Psoas muscle (tissue), 8 donors: Measurements from ENCODE around the gene TMEM182. TPM values are rescaled to one million over a fixed set of nuclear protein-coding genes. Genes with fewer than 3 reads are reported as not detected.
A peak's percentile ranks its signal among the peaks of the same experiment; 100 is the strongest.

ENCODE experiments used
- ATAC-seq, 4 donors: fragments of 200-7000 bp; cut with Tn5 transposase; one replicate each; pipeline ENCODE4 v1.9.1; 2020; ENCODE audit warnings: moderate library complexity in 3 of 4, mild to moderate bottlenecking in 2 of 4
- DNase-seq, 2 donors: peaks; one replicate each; pipeline ENCODE4 v3.0.0-alpha.2; 2020
- H3K27ac ChIP-seq: fragments of 200-600 bp; one replicate; pipeline ENCODE4 v1.8.0; 2022
- H3K27me3 ChIP-seq, 3 donors: fragments of 200-600 bp in 1 of 3; one replicate each; pipeline versions ENCODE4 v1.6.1 to v1.8.0; 2013 to 2022; ENCODE audit warnings: low read length in 2 of 3, mild to moderate bottlenecking in 2 of 3, moderate library complexity in 1 of 3; ENCODE audit not compliant: insufficient read depth in 3 of 3
- H3K36me3 ChIP-seq, 2 donors: fragments of 200-600 bp in 1 of 2; one replicate each; pipeline versions ENCODE4 v1.6.1 to v1.8.0; 2013 to 2022; ENCODE audit warnings: low read depth in 1 of 2, mild to moderate bottlenecking in 1 of 2, moderate library complexity in 1 of 2; ENCODE audit not compliant: insufficient read depth in 1 of 2
- H3K4me1 ChIP-seq: fragments of 200-600 bp; one replicate; pipeline ENCODE4 v1.8.0; 2022
- H3K4me3 ChIP-seq: fragments of 200-600 bp; one replicate; pipeline ENCODE4 v1.8.0; 2022; ENCODE audit warnings: mild to moderate bottlenecking
- H3K9me3 ChIP-seq: fragments of 200-600 bp; one replicate; pipeline ENCODE4 v1.8.0; 2022
- CTCF ChIP-seq: fragments of 200-600 bp; IDR thresholded peaks from one replicate; pipeline ENCODE4 v1.8.0; 2022; ENCODE audit warnings: antibody characterized with exemption
- WGBS, 3 donors: extraction: QIAGEN DNeasy Blood & Tissue Kit; methylation state at CpG; one replicate each; pipeline versions ENCODE4 v1.1.6 to v1.1.7; 2013; 5-methylcytosine and 5-hydroxymethylcytosine counted together
- intact Hi-C, 2 donors: fragments of 100-400 bp; cut with DNase I; formaldehyde crosslinking; loops; one replicate each; pipeline versions ENCODE4 v1.11.0 to v1.14.2; 2022
- polyA plus RNA-seq, 3 donors: library from polyadenylated mRNA; stranded (reverse); fragments of 200-250 nt; gene quantifications; one replicate each; pipeline ENCODE4 v1.2.3, GENCODE V29; 2013
- total RNA-seq, 4 donors: library from RNA; stranded (reverse); fragmentation: NEBNext Ultra II Directional in 2 of 4; extraction: Animal tissue kit (Norgen Biotek cat#: 25700) in 2 of 4; gene quantifications; one replicate each; pipeline versions ENCODE4 v1.2.1 to v1.2.4, GENCODE V29; 2021 to 2023
- donor health status: healthy with polysubstance abuse.
- donor health status: DM: no; HTN: no; CAD: no; lungs with moderate emphysema.
- donor health status: Bipolar disorder and iron deficiency.
- donor health status: healthy.
- donor health status: DM: yes; HTN: yes; CAD: no.
- donor health status: DM: no; HTN: no; CAD: no.
- donor health status: DM: no; HTN: no; CAD: no.
- donor health status: DM: yes; HTN: yes; CAD: no.

Gene TMEM182
- total and polyA plus RNA-seq, 7 donors: 3.3 to 100 (median 25.8) TPM

DNA sequence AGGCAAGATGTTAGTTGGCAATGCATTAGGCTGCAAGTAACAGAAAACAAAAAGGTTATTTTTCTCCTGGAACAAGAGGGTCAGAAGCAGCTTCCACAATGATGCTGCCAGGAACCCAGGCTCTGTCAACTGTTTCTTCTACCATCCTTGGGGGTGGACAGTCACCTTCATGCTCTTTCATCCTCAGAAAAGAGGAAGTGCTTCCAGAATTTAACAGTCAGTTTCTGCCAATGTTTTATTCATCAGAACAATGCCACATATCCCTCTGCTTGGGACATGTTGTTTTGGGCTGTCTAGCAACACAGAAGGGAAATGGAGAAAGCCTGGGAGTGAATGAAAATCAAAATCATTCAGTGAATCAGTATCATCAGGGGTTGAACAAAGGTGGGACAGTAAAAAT, 7.1 kb downstream of the TMEM182 start:
- TF ChIP-seq CTCF: no peak
- Histone ChIP-seq H3K27me3 (no peaks in the 10 kb centered on the region), H3K4me3 (no peak overlapping the region), H3K9me3 (no peaks in the 10 kb centered on the region), H3K36me3 (peaks cover 0 to 3% of the 10 kb centered on the region in 2 donors), H3K27ac (peak overlapping the region; percentile 89), H3K4me1 (peaks cover 74% of the 10 kb centered on the region)
- ATAC-seq (no peak), DNase-seq (no peak)
- intact Hi-C loops: no loop called here

- WGBS, 3 donors: 19 to 39% (median 30%) methylated on average over 3 of the region's 3 CpGs
- peak overlapping the region; percentile 10 for H3K4me3 ChIP-seq
- peak overlapping the region; percentile 89 for H3K27ac ChIP-seq
- H3K36me3 ChIP-seq: no peaks in the 10 kb centered on the region
- TF ChIP-seq CTCF: no peak
- peaks cover 59% of the 10 kb centered on the region for H3K4me1 ChIP-seq
- no peaks in the 10 kb centered on the region for H3K9me3 ChIP-seq
- no peaks in the 10 kb centered on the region for H3K27me3 ChIP-seq
- ATAC-seq: peak; percentile 66 to 90 (median 87)
- intact Hi-C loops: no loop called here
- no peak for DNase-seq
Measured at GRCh38 chr2:102770506-102770905, 8.7 kb downstream of the TMEM182 start.

GRCh38 chr2:102771114-102771513, 9.3 kb downstream of the TMEM182 start:
- DNase-seq: peak in 1 of 2 donors; percentile 19
- H3K9me3 ChIP-seq: no peaks in the 10 kb centered on the region
- peaks cover 53% of the 10 kb centered on the region for H3K4me1 ChIP-seq

GRCh38 chr2:102772659-102773058, 10.8 kb downstream of the TMEM182 start:
- no peaks in the 10 kb centered on the region for H3K9me3 ChIP-seq
- H3K4me3 ChIP-seq: no peak overlapping the region
- peak overlapping the region; percentile 89 for H3K27ac ChIP-seq
- intact Hi-C loops: no loop called here
- 37 to 44% (median 40%) methylated on average over 3 of the region's 3 CpGs for WGBS, 3 donors
- ATAC-seq (peak in 3 of 4 donors; percentile 17 to 38 (median 18)), DNase-seq (no peak)
- H3K27me3 ChIP-seq: no peaks in the 10 kb centered on the region
- H3K4me1 ChIP-seq: peaks cover 39% of the 10 kb centered on the region
- peaks cover 0 to 6% of the 10 kb centered on the region in 2 donors for H3K36me3 ChIP-seq
- TF ChIP-seq CTCF: no peak

More at GRCh38 chr2:102771114-102771513, 9.3 kb downstream of the TMEM182 start:
- H3K36me3 ChIP-seq: peaks cover 0 to under 1% of the 10 kb centered on the region in 2 donors
- H3K27ac ChIP-seq: peak overlapping the region; percentile 89
- no peaks in the 10 kb centered on the region for H3K27me3 ChIP-seq
- peak overlapping the region; percentile 10 for H3K4me3 ChIP-seq
- peak; percentile 46 to 80 (median 64) for ATAC-seq
- TF ChIP-seq CTCF: no peak
- intact Hi-C loops: no loop called here
- 21 to 26% (median 23%) methylated on average over 3 of the region's 3 CpGs for WGBS, 3 donors

DNA sequence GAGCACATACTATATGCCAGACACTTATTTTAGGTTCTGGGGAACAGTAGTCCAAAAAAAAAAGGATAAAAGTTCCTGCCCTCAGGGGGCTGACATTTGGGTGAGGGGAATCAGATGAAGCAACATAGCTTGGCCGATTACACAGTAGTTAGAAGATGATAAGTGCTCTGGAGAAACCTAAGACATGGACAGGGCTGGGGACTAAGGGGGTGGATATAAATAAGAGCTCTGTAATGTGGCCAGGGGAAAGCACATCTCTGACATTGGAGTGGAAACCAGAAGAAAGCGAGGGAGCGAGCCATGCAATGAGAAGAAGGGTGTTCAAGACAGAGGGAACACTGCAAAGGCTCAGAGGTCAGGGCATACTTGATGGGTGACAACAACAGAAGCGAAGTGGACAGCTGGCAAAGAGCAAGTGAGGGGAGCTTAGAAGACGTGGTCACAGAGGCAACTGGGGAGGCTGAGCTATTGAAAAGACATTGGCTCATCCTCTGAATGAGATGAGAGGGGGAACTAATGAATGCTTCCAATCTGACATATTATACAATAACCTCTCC, 11.4 kb downstream of the TMEM182 start:
- peaks cover 33% of the 10 kb centered on the region for H3K4me1 ChIP-seq
- peak overlapping the region; percentile 89 for H3K27ac ChIP-seq
- WGBS, 3 donors: 23 to 33% (median 26%) methylated on average over 5 of the region's 5 CpGs
- H3K36me3 ChIP-seq: peaks cover 0 to 6% of the 10 kb centered on the region in 2 donors
- TF ChIP-seq CTCF: no peak
- DNase-seq (no peak), ATAC-seq (peak; percentile 60 to 82 (median 70))
- intact Hi-C loops: no loop called here
- H3K4me3 ChIP-seq: peak overlapping the region; percentile 12
- no peaks in the 10 kb centered on the region for H3K27me3 ChIP-seq
- H3K9me3 ChIP-seq: no peaks in the 10 kb centered on the region
